Esophagus squamous epithelium (tissue), 5 donors: ENCODE data around the gene HIF1A. TPM values are rescaled to one million over a fixed set of nuclear protein-coding genes. Genes with fewer than 3 reads are reported as not detected.

Source experiments
- DNase-seq: peaks from one replicate; lab custom pipeline; 2025; lab: John Stamatoyannopoulos, UW
- H3K27ac ChIP-seq, 4 donors: fragments of 200-600 bp; sonication (generic); one replicate each; pipeline ENCODE4 v1.5.1; 2016 to 2019; ENCODE audit warnings: mild to moderate bottlenecking in 1 of 4
- H3K27me3 ChIP-seq, 4 donors: fragments of 200-600 bp; sonication (generic); 1 replicate in 3 of 4; 2 replicates in 1 of 4; pipeline versions ENCODE4 v1.5.1 to v1.6.0; 2017 to 2021; ENCODE audit warnings: antibody characterized with exemption in 1 of 4
- H3K36me3 ChIP-seq, 3 donors: fragments of 200-600 bp; sonication (generic); one replicate each; pipeline ENCODE4 v1.5.1; 2016 to 2019
- H3K4me1 ChIP-seq, 3 donors: fragments of 200-600 bp; sonication (generic); one replicate each; pipeline ENCODE4 v1.5.1; 2017 to 2019
- H3K4me3 ChIP-seq, 4 donors: fragments of 200-600 bp; sonication (generic); 1 replicate in 3 of 4; 2 replicates in 1 of 4; pipeline ENCODE4 v1.5.1; 2016 to 2019; ENCODE audit warnings: mild to moderate bottlenecking in 2 of 4, moderate library complexity in 1 of 4
- H3K9me3 ChIP-seq, 3 donors: fragments of 200-600 bp; sonication (generic); one replicate each; pipeline ENCODE4 v1.5.1; 2016 to 2019
- CTCF ChIP-seq, 6 experiments: fragments of 450-650 bp in 4 of 6; fragments of 200-600 bp in 2 of 6; sonication (generic) in 2 of 6; IDR thresholded peaks; one replicate each; pipeline ENCODE4 v1.5.1; 2016 to 2019; ENCODE audit warnings: antibody characterized with exemption in 6 of 6, mild to moderate bottlenecking in 4 of 6, moderate library complexity in 4 of 6
- POLR2A ChIP-seq, 4 donors: fragments of 450-650 bp; IDR thresholded peaks; one replicate each; pipeline ENCODE4 v1.6.1; 2017; ENCODE audit warnings: antibody characterized with exemption in 4 of 4, mild to moderate bottlenecking in 4 of 4, moderate library complexity in 3 of 4
- WGBS, 2 donors: methylation state at CpG; one replicate each; pipeline ENCODE4 v1.1.5; 2018; 5-methylcytosine and 5-hydroxymethylcytosine counted together
- intact Hi-C: fragments of 100-400 bp; cut with DNase I; formaldehyde crosslinking; loops from one replicate; pipeline ENCODE4 v1.15.0; 2022
- total RNA-seq, 4 donors: library from RNA; depleted of rRNA; stranded (reverse); fragments of >200 nt; gene quantifications; one replicate each; pipeline ENCODE4 v1.1.0, GENCODE V29; 2016
- donor health status: DM: yes; HTN: yes; CAD: no.

The HIF1A gene
- total RNA-seq, 4 donors from 2014 or later, result 108 to 199 (median 127) TPM

DNA sequence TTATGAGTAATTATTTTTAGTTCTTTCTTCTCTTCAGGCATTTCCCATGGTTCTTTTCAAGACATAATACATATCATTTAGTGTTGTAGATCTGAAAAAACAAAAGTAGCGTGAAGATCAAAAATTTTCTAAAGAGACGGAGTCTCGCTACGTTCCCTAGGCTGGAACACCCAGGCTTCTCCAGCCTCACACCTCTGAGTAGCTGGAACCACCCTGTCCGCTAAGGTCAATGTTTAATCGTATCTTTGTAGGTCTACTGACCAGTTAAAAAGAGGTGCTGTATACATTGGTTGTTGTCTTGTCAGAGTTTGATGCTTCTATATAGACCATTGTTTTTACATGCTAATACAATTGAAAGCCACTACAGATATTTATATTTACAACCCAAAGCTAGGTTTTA, 1.3 kb upstream of the HIF1A start:
- DNase-seq, result no peak
- TF ChIP-seq POLR2A (IDR thresholded peaks at IDR 0.05), result no peak
- no peak for TF ChIP-seq CTCF (IDR thresholded peaks at IDR 0.05)
- H3K4me1 ChIP-seq, result peaks cover 6 to 29% (median 13%) of the 10 kb centered on the region in 3 donors
- H3K36me3 ChIP-seq, result no peaks in the 10 kb centered on the region
- no peak overlapping the region for H3K4me3 ChIP-seq
- WGBS, 2 donors, result 93 to 94% methylated on average over 6 of the region's 6 CpGs
- no peaks in the 10 kb centered on the region for H3K9me3 ChIP-seq
- no peak overlapping the region for H3K27ac ChIP-seq
- intact Hi-C loops, result loop anchor here (10.0 kb wide), 1 partner anchor 219 kb away; no protein-coding TSS in a partner anchor
- H3K27me3 ChIP-seq, result no peaks in the 10 kb centered on the region

- Histone ChIP-seq H3K27me3 (no peaks in the 10 kb centered on the region), H3K27ac (peak overlapping the region; percentile 96 to 100 (median 100)), H3K9me3 (no peaks in the 10 kb centered on the region), H3K36me3 (no peaks in the 10 kb centered on the region), H3K4me3 (peak overlapping the region; percentile 76 to 97 (median 92)), H3K4me1 (peaks cover 16 to 48% (median 17%) of the 10 kb centered on the region in 3 donors)
- 0% methylated on average over 23 to 51 of the region's 70 CpGs for WGBS, 2 donors
- TF ChIP-seq POLR2A (IDR thresholded peaks at IDR 0.05) (peak in 1 of 4 donors; percentile 39), CTCF (IDR thresholded peaks at IDR 0.05) (no peak)
- intact Hi-C loops, result loop anchor here (10.0 kb wide), 1 partner anchor 221 kb away; no protein-coding TSS in a partner anchor
- DNase-seq, result no peak
These were observed 598 bp downstream of the HIF1A start for GRCh38 chr14:61695695-61696527.

- H3K4me3 ChIP-seq, result peak overlapping the region; percentile 76 to 97 (median 92)
- 8 to 10% methylated on average over 5 of the region's 5 CpGs for WGBS, 2 donors
- intact Hi-C loops, result loop anchor here (10.0 kb wide), 1 partner anchor 222 kb away; no protein-coding TSS in a partner anchor
- peaks cover 17 to 57% (median 20%) of the 10 kb centered on the region in 3 donors for H3K4me1 ChIP-seq
- H3K36me3 ChIP-seq, result no peaks in the 10 kb centered on the region
- no peaks in the 10 kb centered on the region for H3K27me3 ChIP-seq
- peak overlapping the region; percentile 96 to 100 (median 100) for H3K27ac ChIP-seq
- TF ChIP-seq POLR2A (IDR thresholded peaks at IDR 0.05) (no peak), CTCF (IDR thresholded peaks at IDR 0.05) (no peak)
- no peaks in the 10 kb centered on the region for H3K9me3 ChIP-seq
- DNase-seq, result no peak
These were observed 1.5 kb downstream of the HIF1A start for GRCh38 chr14:61696753-61697318.

GRCh38 chr14:61698206-61698980, 3.1 kb downstream of the HIF1A start:
- WGBS, 2 donors, result 33 to 35% methylated on average over 2 of the region's 2 CpGs

More at GRCh38 chr14:61698206-61698980, 3.1 kb downstream of the HIF1A start:
- TF ChIP-seq CTCF (IDR thresholded peaks at IDR 0.05), result no peak
- TF ChIP-seq POLR2A (IDR thresholded peaks at IDR 0.05), result no peak
- no peak for DNase-seq
- Histone ChIP-seq H3K27ac (peak overlapping the region; percentile 68 to 100 (median 98)), H3K9me3 (no peaks in the 10 kb centered on the region), H3K36me3 (no peaks in the 10 kb centered on the region), H3K4me1 (peaks cover 19 to 73% (median 21%) of the 10 kb centered on the region in 3 donors), H3K4me3 (peak overlapping the region; percentile 76 to 97 (median 92)), H3K27me3 (no peaks in the 10 kb centered on the region)
- intact Hi-C loops, result loop anchor here (10.0 kb wide), 1 partner anchor 224 kb away; no protein-coding TSS in a partner anchor
